ENCODE measurements around the gene ASS1.

ASS1 gene

GRCh38 chr9:130414910-130415746 is 29.6 kb upstream of the ASS1 start:
- intact Hi-C loops (cut with DNase I), result no loop called here
- DNase-seq, result no peak

GRCh38 chr9:130417602-130418001 is 27.2 kb upstream of the ASS1 start:
- intact Hi-C loops (cut with DNase I), result no loop called here

GRCh38 chr9:130418776-130419175 is 26.0 kb upstream of the ASS1 start:
- intact Hi-C loops (cut with DNase I), result no loop called here
- DNase-seq, result no peak

More at GRCh38 chr9:130417602-130418001, 27.2 kb upstream of the ASS1 start:
- no peak for DNase-seq

GRCh38 chr9:130419521-130420035 is 25.2 kb upstream of the ASS1 start:
- intact Hi-C loops (cut with DNase I), result no loop called here
- no peak for DNase-seq

- DNase-seq, result no peak
- intact Hi-C loops (cut with DNase I), result no loop called here
Observed at GRCh38 chr9:130421154-130421801, 23.5 kb upstream of the ASS1 start.

- peak in 7 of 42 donors; percentile 16 to 58 (median 21) for DNase-seq
- intact Hi-C loops (cut with DNase I), result no loop called here
Observed at GRCh38 chr9:130421802-130422276, 22.9 kb upstream of the ASS1 start.

GRCh38 chr9:130422546-130422945 is 22.2 kb upstream of the ASS1 start:
- intact Hi-C loops (cut with DNase I), result no loop called here
- DNase-seq, result no peak

- intact Hi-C loops (cut with DNase I), result no loop called here
- peak in 2 of 42 donors; percentile 16 to 42 for DNase-seq
Observed at GRCh38 chr9:130423272-130423671, 21.5 kb upstream of the ASS1 start.

- no peak for DNase-seq
- intact Hi-C loops (cut with DNase I), result no loop called here
Observed at GRCh38 chr9:130424595-130425454, 19.9 kb upstream of the ASS1 start.

- intact Hi-C loops (cut with DNase I), result no loop called here
- DNase-seq, result no peak
Observed at GRCh38 chr9:130425741-130426466, 18.9 kb upstream of the ASS1 start.

- intact Hi-C loops (cut with DNase I), result no loop called here
- no peak for DNase-seq
Observed at GRCh38 chr9:130426467-130426773, 18.3 kb upstream of the ASS1 start.

- intact Hi-C loops (cut with DNase I), result no loop called here
- no peak for DNase-seq
Observed at GRCh38 chr9:130426883-130427282, 17.9 kb upstream of the ASS1 start.

GRCh38 chr9:130427326-130427725 is 17.4 kb upstream of the ASS1 start:
- DNase-seq, result no peak
- intact Hi-C loops (cut with DNase I), result no loop called here

GRCh38 chr9:130428086-130428665 is 16.6 kb upstream of the ASS1 start:
- intact Hi-C loops (cut with DNase I), result no loop called here
- no peak for DNase-seq

GRCh38 chr9:130429381-130429780 is 15.4 kb upstream of the ASS1 start:
- intact Hi-C loops (cut with DNase I), result no loop called here
- no peak for DNase-seq

GRCh38 chr9:130429831-130430230 is 14.9 kb upstream of the ASS1 start:
- intact Hi-C loops (cut with DNase I), result no loop called here

GRCh38 chr9:130430232-130430631 is 14.5 kb upstream of the ASS1 start:
- no peak for DNase-seq
- intact Hi-C loops (cut with DNase I), result no loop called here

More at GRCh38 chr9:130429831-130430230, 14.9 kb upstream of the ASS1 start:
- no peak for DNase-seq

GRCh38 chr9:130430734-130431535 is 13.8 kb upstream of the ASS1 start:
- intact Hi-C loops (cut with DNase I), result no loop called here
- no peak for DNase-seq
